PC-3 (cell line): ENCODE results near the gene PSMF1. TPM values are rescaled to one million over a fixed set of nuclear protein-coding genes. Genes with fewer than 3 reads are reported as not detected.
A peak's percentile ranks its signal among the peaks of the same experiment; 100 is the strongest.

Experiments used
- ATAC-seq: fragments of 200-7000 bp; cut with Tn5 transposase; 2 replicates; pipeline ENCODE4 v1.9.1; 2020; ENCODE audit warnings: mild to moderate bottlenecking, moderate library complexity
- Bru-seq: library from RNA; stranded (reverse); fragments of 400-500 nt; gene quantifications from one replicate; lab custom pipeline; 2021; lab: Mats Ljungman, UMichigan
- BruChase-seq, 2 experiments: library from RNA; stranded (reverse); fragments of 400-500 nt; gene quantifications; one replicate each; lab custom pipeline; 2021; lab: Mats Ljungman, UMichigan
- BruUV-seq: library from RNA; stranded (reverse); fragments of 400-500 nt; replicated peaks from 2 replicates; lab custom pipeline; 2021; lab: Mats Ljungman, UMichigan
- CTCF ChIA-PET: fragments of 300-600 bp; sonication (Branson Sonifier 250); formaldehyde crosslinking; loops from one replicate; lab custom pipeline; 2022; ENCODE audit warnings: antibody characterized with exemption; lab: Charles Lee
- POLR2A ChIA-PET: fragments of 300-600 bp; sonication (Branson Sonifier 250); formaldehyde crosslinking; loops from one replicate; lab custom pipeline; 2022; ENCODE audit warnings: antibody characterized with exemption; ENCODE audit not compliant: unreplicated experiment; lab: Charles Lee
- DNase-seq: peaks from one replicate; pipeline ENCODE4 v3.0.0-alpha.2; 2015
- H2AFZ ChIP-seq: fragments of 300-600 bp; sonication (generic); 2 replicates; pipeline ENCODE4 v1.6.0; 2016; ENCODE audit warnings: antibody characterized with exemption, low read length
- H3F3A ChIP-seq: fragments of 300-600 bp; sonication (generic); one replicate; pipeline ENCODE4 v1.6.0; 2017; ENCODE audit warnings: antibody characterized with exemption, low read length, control low read depth, mild to moderate bottlenecking; ENCODE audit not compliant: unreplicated experiment
- H3K27ac ChIP-seq: fragments of 300-600 bp; sonication (generic); 2 replicates; pipeline ENCODE4 v1.5.1; 2016; ENCODE audit warnings: mild to moderate bottlenecking, low read length
- H3K27me3 ChIP-seq: fragments of 300-600 bp; sonication (generic); 2 replicates; pipeline ENCODE4 v1.6.1; 2016; ENCODE audit warnings: low read length, mixed read lengths
- H3K36me3 ChIP-seq: fragments of 300-600 bp; sonication (generic); 2 replicates; pipeline ENCODE4 v1.6.1; 2016; ENCODE audit warnings: low read depth, mixed run types, low read length, mixed read lengths
- H3K4me1 ChIP-seq: fragments of 300-600 bp; sonication (generic); 2 replicates; pipeline ENCODE4 v1.5.1; 2016; ENCODE audit warnings: low read length; ENCODE audit not compliant: insufficient read depth
- H3K4me2 ChIP-seq: fragments of 300-600 bp; sonication (generic); 2 replicates; pipeline ENCODE4 v1.6.0; 2016; ENCODE audit warnings: low read length
- H3K4me3 ChIP-seq: fragments of 300-600 bp; sonication (generic); 2 replicates; pipeline ENCODE4 v1.5.1; 2016; ENCODE audit warnings: mild to moderate bottlenecking, low read length, mixed read lengths
- H3K79me2 ChIP-seq: fragments of 300-600 bp; sonication (generic); 2 replicates; pipeline ENCODE4 v1.6.1; 2017; ENCODE audit warnings: low read length, mixed read lengths
- H3K9ac ChIP-seq: fragments of 300-600 bp; sonication (generic); 2 replicates; pipeline ENCODE4 v1.6.0; 2016; ENCODE audit warnings: mild to moderate bottlenecking, low read length
- H3K9me2 ChIP-seq: fragments of 300-600 bp; sonication (generic); replicated peaks from 2 replicates; pipeline ENCODE4 v1.6.1; 2016; ENCODE audit warnings: mixed run types, low read length, mixed read lengths
- H3K9me3 ChIP-seq: fragments of 300-600 bp; sonication (generic); 2 replicates; pipeline ENCODE4 v1.6.1; 2016; ENCODE audit warnings: low read length, mixed read lengths
- H4K20me1 ChIP-seq: fragments of 300-600 bp; sonication (generic); 2 replicates; pipeline ENCODE4 v1.6.1; 2016; ENCODE audit warnings: low read length, mixed read lengths
- EZH2 ChIP-seq: fragments of 300-600 bp; sonication (generic); IDR thresholded peaks from one replicate; pipeline ENCODE4 v1.6.1; 2017; ENCODE audit warnings: antibody characterized with exemption, mild to moderate bottlenecking, low read length; ENCODE audit not compliant: unreplicated experiment
- EZH2phosphoT487 ChIP-seq: fragments of 300-600 bp; sonication (generic); IDR thresholded peaks from 2 replicates; pipeline ENCODE4 v1.6.1; 2018; ENCODE audit warnings: mild to moderate bottlenecking, antibody characterized with exemption, low read length, borderline replicate concordance
- intact Hi-C: fragments of 100-400 bp; cut with micrococcal nuclease; formaldehyde crosslinking; loops from 2 replicates; pipeline ENCODE4 v1.9.0; 2023
- long read RNA-seq: library from polyadenylated mRNA; unstranded; transcript quantifications from one replicate; pipeline ENCODE4 v2.0.0, GENCODE V29; 2021; ENCODE audit not compliant: unreplicated experiment
- total RNA-seq: library from RNA; depleted of rRNA; stranded (reverse); fragments of >200 nt; gene quantifications from 2 replicates; pipeline ENCODE4 v1.2.3, GENCODE V29; 2014; rRNA removed
- TF ChIP-seq, protein P1 (sequence below): fragments of 300-600 bp; sonication (generic); conservative IDR thresholded peaks from 2 replicates; pipeline ENCODE4 v1.5.1; 2017; ENCODE audit warnings: antibody characterized with exemption, low read depth, mild to moderate bottlenecking, low read length

The PSMF1 gene, protein sequence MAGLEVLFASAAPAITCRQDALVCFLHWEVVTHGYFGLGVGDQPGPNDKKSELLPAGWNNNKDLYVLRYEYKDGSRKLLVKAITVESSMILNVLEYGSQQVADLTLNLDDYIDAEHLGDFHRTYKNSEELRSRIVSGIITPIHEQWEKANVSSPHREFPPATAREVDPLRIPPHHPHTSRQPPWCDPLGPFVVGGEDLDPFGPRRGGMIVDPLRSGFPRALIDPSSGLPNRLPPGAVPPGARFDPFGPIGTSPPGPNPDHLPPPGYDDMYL
- 60.8 and 82.1 TPM in 2 replicates for total RNA-seq
- Bru-seq, nascent RNA, result percentile 92 among the genes with signal in this experiment
- BruChase-seq, experiment 1, labeled RNA remaining after a 6-hour chase, result percentile 84 among the genes with signal in this experiment
- BruChase-seq, experiment 2, labeled RNA remaining after a 2-hour chase, result percentile 87 among the genes with signal in this experiment
- long read RNA-seq, full-length matches to known transcripts, result 226 of 292 reads
- long read RNA-seq, partial matches to known transcripts, result 16 of 292 reads
- long read RNA-seq, other reads (novel, unspliced or antisense), result 50 of 292 reads

DNA sequence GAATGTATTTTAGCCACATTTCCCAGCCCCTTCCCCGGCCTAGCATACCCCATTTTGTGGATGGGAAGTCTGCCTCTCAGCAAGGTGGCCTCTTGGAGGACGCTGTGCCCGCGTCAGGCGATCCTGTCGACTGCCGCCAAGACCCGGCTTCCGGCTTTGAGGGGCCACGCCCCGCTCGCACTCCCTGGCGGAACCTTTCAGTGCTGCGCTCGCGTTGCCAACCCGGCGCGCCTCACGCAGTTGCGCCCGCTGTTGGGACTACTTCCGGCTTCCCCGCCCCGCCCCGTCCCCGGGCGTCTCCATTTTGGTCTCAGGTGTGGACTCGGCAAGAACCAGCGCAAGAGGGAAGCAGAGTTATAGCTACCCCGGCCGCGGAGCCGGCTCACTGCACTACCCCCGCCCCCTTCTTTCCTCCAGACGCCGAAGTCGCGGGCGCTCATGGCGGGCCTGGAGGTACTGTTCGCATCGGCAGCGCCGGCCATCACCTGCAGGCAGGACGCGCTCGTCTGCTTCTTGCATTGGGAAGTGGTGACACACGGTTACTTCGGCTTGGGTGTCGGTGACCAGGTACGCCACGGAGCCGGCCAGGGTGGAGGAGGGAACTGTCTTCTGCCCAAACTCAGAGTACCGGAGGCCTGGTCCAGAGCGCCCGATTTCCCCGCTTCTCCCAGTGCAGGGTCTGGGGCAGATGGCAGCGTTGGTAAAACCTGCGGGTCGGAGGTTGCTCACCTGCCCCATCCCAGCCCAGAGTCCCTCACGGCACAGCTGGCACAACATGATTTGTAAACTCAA, at the start of gene PSMF1:
TSS of gene PSMF1 (plus strand) at position 267 of the 792 bp plus-strand sequence. CDS start at position 439, 172 bp downstream.
- CTCF ChIA-PET, result no interaction called here
- Histone ChIP-seq H3K27me3 (no peaks in the 10 kb centered on the region), H3K4me3 (peak within 1 kb of the TSS; percentile 80), H3K9me2 (no peaks in the 10 kb centered on the region), H3K4me2 (peak within 1 kb of the TSS; percentile 94), H3K36me3 (peaks cover 6% of the 10 kb centered on the region; the same call in 1 of the 2 replicates), H3F3A (no peaks in the 10 kb centered on the region), H2AFZ (peak within 1 kb of the TSS; percentile 90), H3K9ac (peak within 1 kb of the TSS; percentile 91), H3K79me2 (peaks cover 56% of the 10 kb centered on the region), H3K9me3 (no peaks in the 10 kb centered on the region), H4K20me1 (peaks cover 24% of the 10 kb centered on the region), H3K27ac (peak within 1 kb of the TSS; percentile 26), H3K4me1 (peaks cover 45% of the 10 kb centered on the region)
- BruUV-seq, result TSS peak; percentile 62
- POLR2A ChIA-PET, result no interaction called here
- intact Hi-C loops, result loop anchor here (5.0 kb wide), 1 partner anchor 94 kb away; no protein-coding TSS in a partner anchor
- peak; percentile 97 for DNase-seq
- TF ChIP-seq, protein P1, sequence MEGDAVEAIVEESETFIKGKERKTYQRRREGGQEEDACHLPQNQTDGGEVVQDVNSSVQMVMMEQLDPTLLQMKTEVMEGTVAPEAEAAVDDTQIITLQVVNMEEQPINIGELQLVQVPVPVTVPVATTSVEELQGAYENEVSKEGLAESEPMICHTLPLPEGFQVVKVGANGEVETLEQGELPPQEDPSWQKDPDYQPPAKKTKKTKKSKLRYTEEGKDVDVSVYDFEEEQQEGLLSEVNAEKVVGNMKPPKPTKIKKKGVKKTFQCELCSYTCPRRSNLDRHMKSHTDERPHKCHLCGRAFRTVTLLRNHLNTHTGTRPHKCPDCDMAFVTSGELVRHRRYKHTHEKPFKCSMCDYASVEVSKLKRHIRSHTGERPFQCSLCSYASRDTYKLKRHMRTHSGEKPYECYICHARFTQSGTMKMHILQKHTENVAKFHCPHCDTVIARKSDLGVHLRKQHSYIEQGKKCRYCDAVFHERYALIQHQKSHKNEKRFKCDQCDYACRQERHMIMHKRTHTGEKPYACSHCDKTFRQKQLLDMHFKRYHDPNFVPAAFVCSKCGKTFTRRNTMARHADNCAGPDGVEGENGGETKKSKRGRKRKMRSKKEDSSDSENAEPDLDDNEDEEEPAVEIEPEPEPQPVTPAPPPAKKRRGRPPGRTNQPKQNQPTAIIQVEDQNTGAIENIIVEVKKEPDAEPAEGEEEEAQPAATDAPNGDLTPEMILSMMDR, result no peak
- TF ChIP-seq EZH2 (no peak), EZH2phosphoT487 (no peak)
- ATAC-seq, result peak; percentile 90

DNA sequence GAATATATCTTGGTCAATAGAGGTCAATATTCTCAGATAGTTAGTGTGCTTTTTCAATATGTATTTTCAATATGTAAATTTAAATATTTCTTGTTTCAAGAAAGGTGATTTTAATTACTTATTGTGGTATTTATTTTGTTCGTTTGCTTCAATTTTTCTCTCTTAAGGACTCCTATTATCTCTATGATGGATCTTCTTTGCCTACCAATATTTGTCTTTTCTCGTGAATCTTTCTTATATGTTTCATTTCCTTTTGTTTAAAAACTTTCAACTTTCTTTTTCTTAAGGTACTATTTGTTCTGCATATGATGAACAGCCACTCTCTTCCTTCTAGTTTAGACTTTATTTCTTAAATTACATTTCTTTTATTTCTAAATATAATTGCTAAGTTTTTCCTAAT, 46.1 kb upstream of the PSMF1 start:
- Histone ChIP-seq H3K9me2 (no peaks in the 10 kb centered on the region), H3K4me1 (no peaks in the 10 kb centered on the region), H3K9me3 (no peaks in the 10 kb centered on the region), H3K4me2 (no peak overlapping the region), H3K79me2 (no peaks in the 10 kb centered on the region), H2AFZ (no peak overlapping the region), H3F3A (no peaks in the 10 kb centered on the region), H3K9ac (no peak overlapping the region), H3K27ac (no peak overlapping the region), H3K4me3 (no peak overlapping the region), H4K20me1 (no peaks in the 10 kb centered on the region), H3K36me3 (no peaks in the 10 kb centered on the region), H3K27me3 (peaks cover 11% of the 10 kb centered on the region; the same call in 1 of the 2 replicates)
- TF ChIP-seq EZH2 (no peak), EZH2phosphoT487 (no peak)
- TF ChIP-seq, protein P1, result no peak
- no peak for DNase-seq
- intact Hi-C loops, result no loop called here
- POLR2A ChIA-PET, result no interaction called here
- ATAC-seq, result no peak
- CTCF ChIA-PET, result no interaction called here
- no TSS peak for BruUV-seq
